Esophagus (tissue), 2 donors: ENCODE measurements around the gene XKRX. TPM values are rescaled to one million over a fixed set of nuclear protein-coding genes. Genes with fewer than 3 reads are reported as not detected.

ENCODE experiments used
- H3K27ac ChIP-seq, 2 donors: one replicate each; pipeline ENCODE4 v1.5.1; 2013; ENCODE audit warnings: low read depth in 2 of 2, mild to moderate bottlenecking in 2 of 2, inconsistent platforms in 1 of 2, low read length in 1 of 2, moderate library complexity in 1 of 2
- H3K27me3 ChIP-seq, 2 donors: one replicate each; pipeline ENCODE4 v1.6.1; 2013; ENCODE audit warnings: low read length in 2 of 2, control low read depth in 1 of 2, mild to moderate bottlenecking in 1 of 2; ENCODE audit not compliant: insufficient read depth in 2 of 2, control insufficient read depth in 1 of 2
- H3K36me3 ChIP-seq, 2 donors: one replicate each; pipeline ENCODE4 v1.6.1; 2013; ENCODE audit warnings: low read length in 1 of 2; ENCODE audit not compliant: control insufficient read depth in 2 of 2, insufficient read depth in 2 of 2
- H3K4me1 ChIP-seq, 2 donors: one replicate each; pipeline ENCODE4 v1.6.1; 2013; ENCODE audit warnings: low read length in 1 of 2; ENCODE audit not compliant: control insufficient read depth in 2 of 2, insufficient read depth in 2 of 2
- H3K4me3 ChIP-seq, 2 donors: one replicate each; pipeline ENCODE4 v1.5.1; 2013; ENCODE audit warnings: low read length in 2 of 2, mild to moderate bottlenecking in 2 of 2, low read depth in 1 of 2, moderate library complexity in 1 of 2
- H3K9me3 ChIP-seq, 2 donors: one replicate each; pipeline ENCODE4 v1.6.1; 2013; ENCODE audit warnings: mild to moderate bottlenecking in 2 of 2, low read depth in 1 of 2, low read length in 1 of 2, moderate library complexity in 1 of 2; ENCODE audit not compliant: control insufficient read depth in 2 of 2, insufficient read depth in 1 of 2
- WGBS, 2 donors: extraction: QIAGEN DNeasy Blood & Tissue Kit; methylation state at CpG; one replicate each; pipeline ENCODE4 v1.1.7; 2013; 5-methylcytosine and 5-hydroxymethylcytosine counted together
- polyA plus RNA-seq, 2 donors: library from polyadenylated mRNA; stranded (reverse); fragments of 200-250 nt; gene quantifications; one replicate each; pipeline ENCODE4 v1.2.3, GENCODE V29; 2013
- donor health status: healthy with polysubstance abuse.
- donor health status: Bipolar disorder and iron deficiency.

XKRX gene
- polyA plus RNA-seq, 2 donors = 1.5 to 2.6 TPM

GRCh38 chrX:100868273-100868672 is 60.4 kb downstream of the XKRX start:
- Histone ChIP-seq H3K36me3 (no peaks in the 10 kb centered on the region), H3K27ac (no peak overlapping the region), H3K27me3 (no peaks in the 10 kb centered on the region), H3K9me3 (no peaks in the 10 kb centered on the region), H3K4me3 (no peak overlapping the region), H3K4me1 (peaks cover 0 to 2% of the 10 kb centered on the region in 2 donors)
- 59 to 67% methylated on average over 2 of the region's 2 CpGs for WGBS, 2 donors

- no peaks in the 10 kb centered on the region for H3K27me3 ChIP-seq
- H3K9me3 ChIP-seq = no peaks in the 10 kb centered on the region
- H3K4me3 ChIP-seq = no peak overlapping the region
- peaks cover 0 to 2% of the 10 kb centered on the region in 2 donors for H3K4me1 ChIP-seq
- no peaks in the 10 kb centered on the region for H3K36me3 ChIP-seq
- peak overlapping the region; percentile 15 to 21 for H3K27ac ChIP-seq
- 51 to 62% methylated on average over 2 of the region's 2 CpGs for WGBS, 2 donors
These were observed 63.9 kb downstream of the XKRX start for GRCh38 chrX:100864657-100865391.

Other genes starting within 250 kb of the XKRX start
- 1 to 10 TPM; 6.2 to 6.7 TPM for gene SYTL4, start 196.8 kb downstream of the XKRX start, polyA plus RNA-seq
- gene CSTF2, start 108.5 kb downstream of the XKRX start, polyA plus RNA-seq = 10 to 100 TPM; 12.1 to 21.5 TPM
- under 1 TPM; 0.02 to 0.10 TPM for gene NOX1, start 54.6 kb downstream of the XKRX start, polyA plus RNA-seq
- gene ARL13A, start 40.8 kb upstream of the XKRX start, polyA plus RNA-seq = not detected
- gene TRMT2B, start 123.2 kb upstream of the XKRX start, polyA plus RNA-seq = 10 to 100 TPM in 1 of 2 donors, 1 to 10 TPM in 1; 7.4 to 11.1 TPM
- 1 to 10 TPM in 1 of 2 donors, under 1 TPM in 1; 0.39 to 2.0 TPM for gene TMEM35A, start 150.0 kb upstream of the XKRX start, polyA plus RNA-seq
- gene CENPI, start 169.3 kb upstream of the XKRX start, polyA plus RNA-seq = 1 to 10 TPM; 1.0 to 1.5 TPM